ENCODE data around the gene LMLN.

DNA sequence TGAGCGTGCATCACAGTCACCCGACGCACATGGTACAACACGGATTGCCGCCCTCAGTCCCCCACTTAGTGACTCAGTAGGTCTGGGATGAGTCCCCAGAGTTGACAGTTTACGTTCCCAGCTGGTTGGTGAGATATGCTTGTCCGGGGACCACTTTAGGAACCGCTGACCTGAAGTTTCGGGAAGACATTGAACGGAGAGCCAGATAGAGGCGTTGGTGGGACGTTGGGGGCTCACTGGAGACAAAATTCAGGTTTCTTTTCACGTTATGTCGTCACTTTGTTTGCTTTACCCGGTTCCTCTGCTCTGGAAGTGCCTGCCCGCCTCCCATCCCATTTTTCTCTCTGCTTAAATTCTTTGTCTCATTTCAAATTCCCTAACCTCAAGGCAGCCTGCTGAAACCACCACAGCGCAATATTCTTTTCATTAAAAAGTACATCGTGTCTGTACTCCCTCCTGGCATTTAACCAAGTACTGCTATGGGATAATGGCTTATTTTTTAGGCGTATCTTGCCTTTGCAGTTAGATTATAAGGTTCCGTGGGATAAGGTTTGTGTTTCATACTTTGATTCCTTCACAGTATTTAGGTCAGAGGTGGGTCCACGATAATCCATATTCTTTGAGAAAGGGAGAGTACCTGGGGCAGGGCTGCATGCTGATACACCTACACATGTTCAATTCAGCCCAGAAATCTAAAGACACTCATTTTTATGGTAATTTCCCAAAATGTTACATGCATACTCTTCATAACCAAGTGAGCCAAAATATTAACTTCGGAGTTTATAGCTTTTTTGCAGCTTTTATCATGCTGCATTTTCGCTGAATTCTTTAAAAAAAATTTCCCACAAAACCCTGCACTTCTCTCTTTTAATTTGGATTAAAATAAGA, 921 bp downstream of the LMLN start:
- TF ChIP-seq, protein P1, sequence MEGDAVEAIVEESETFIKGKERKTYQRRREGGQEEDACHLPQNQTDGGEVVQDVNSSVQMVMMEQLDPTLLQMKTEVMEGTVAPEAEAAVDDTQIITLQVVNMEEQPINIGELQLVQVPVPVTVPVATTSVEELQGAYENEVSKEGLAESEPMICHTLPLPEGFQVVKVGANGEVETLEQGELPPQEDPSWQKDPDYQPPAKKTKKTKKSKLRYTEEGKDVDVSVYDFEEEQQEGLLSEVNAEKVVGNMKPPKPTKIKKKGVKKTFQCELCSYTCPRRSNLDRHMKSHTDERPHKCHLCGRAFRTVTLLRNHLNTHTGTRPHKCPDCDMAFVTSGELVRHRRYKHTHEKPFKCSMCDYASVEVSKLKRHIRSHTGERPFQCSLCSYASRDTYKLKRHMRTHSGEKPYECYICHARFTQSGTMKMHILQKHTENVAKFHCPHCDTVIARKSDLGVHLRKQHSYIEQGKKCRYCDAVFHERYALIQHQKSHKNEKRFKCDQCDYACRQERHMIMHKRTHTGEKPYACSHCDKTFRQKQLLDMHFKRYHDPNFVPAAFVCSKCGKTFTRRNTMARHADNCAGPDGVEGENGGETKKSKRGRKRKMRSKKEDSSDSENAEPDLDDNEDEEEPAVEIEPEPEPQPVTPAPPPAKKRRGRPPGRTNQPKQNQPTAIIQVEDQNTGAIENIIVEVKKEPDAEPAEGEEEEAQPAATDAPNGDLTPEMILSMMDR (IDR thresholded peaks at IDR 0.05): no peak
- no peak for TF ChIP-seq POLR2A (IDR thresholded peaks at IDR 0.05)
